ENCODE data around the gene HOXA2. TPM values are rescaled to one million over a fixed set of nuclear protein-coding genes. Genes with fewer than 3 reads are reported as not detected.

Gene HOXA2
- total RNA-seq, 2 donors from 2014 or later, result 1.8 to 2.4 TPM

DNA sequence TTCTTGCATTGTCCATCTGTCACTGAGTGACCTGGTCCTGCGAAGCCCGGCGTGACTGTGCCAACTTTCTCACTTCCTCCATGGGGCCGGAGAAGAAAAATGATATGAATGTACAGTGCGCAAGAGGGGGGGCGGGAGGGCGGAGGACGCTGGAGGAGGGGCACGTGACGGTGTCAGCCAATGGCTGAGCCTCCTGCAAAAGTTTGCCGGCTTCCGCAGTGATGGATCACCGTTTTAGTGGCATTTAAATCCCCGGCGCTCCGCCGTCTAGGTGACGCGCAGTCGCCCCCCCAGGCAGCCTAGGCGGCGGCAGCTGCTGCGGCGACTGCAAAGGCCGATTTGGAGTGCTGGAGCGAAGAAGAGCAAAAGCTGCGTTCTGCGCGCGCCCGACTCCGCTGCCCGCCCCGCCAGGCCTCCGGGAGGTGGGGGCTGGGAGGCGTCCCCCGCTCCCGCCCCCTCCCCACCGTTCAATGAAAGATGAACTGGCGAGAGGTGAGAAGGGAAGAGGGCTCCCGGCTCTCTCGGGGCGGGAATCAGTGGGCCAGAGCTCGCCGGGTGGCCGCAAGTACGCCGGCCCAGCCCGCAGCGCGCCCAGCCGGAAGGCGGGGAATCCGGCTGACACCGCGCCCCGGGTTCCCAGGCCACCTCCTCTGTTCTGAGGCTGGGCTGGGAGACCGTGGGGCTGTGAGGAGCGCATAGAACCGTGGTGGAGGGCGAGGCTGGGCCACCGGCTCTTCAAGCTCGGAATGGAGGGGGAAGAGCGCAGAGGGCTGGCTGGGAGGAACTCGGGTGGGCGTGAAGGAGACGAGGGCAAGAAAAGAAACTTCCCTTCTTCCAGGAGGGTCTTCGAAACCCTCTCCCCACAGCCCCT, 6.4 kb downstream of the HOXA2 start, which contains the start of gene HOXA1:
HOXA1 (minus strand) TSS at position 104 of the 871 bp plus-strand sequence; CDS start at position 16, 88 bp downstream.
- Histone ChIP-seq H3K4me3 (peak within 1 kb of the TSS; percentile 74), H3K27ac (peak within 1 kb of the TSS; percentile 92), H3K36me3 (no peaks in the 10 kb centered on the region), H3K9ac (ENCODE audit: low read depth in 2 of 2, low read length in 2 of 2) (peak within 1 kb of the TSS; percentile 93 to 98), H3K27me3 (no peaks in the 10 kb centered on the region), H3K9me3 (no peaks in the 10 kb centered on the region), H3K4me1 (peaks cover 11% of the 10 kb centered on the region)
- intact Hi-C loops (cut with DNase I), result loop anchor here (5.0 to 10.0 kb wide), 2 partner anchors 234 to 721 kb away; partner anchors contain the start of gene SKAP2
- TF ChIP-seq, protein P1, sequence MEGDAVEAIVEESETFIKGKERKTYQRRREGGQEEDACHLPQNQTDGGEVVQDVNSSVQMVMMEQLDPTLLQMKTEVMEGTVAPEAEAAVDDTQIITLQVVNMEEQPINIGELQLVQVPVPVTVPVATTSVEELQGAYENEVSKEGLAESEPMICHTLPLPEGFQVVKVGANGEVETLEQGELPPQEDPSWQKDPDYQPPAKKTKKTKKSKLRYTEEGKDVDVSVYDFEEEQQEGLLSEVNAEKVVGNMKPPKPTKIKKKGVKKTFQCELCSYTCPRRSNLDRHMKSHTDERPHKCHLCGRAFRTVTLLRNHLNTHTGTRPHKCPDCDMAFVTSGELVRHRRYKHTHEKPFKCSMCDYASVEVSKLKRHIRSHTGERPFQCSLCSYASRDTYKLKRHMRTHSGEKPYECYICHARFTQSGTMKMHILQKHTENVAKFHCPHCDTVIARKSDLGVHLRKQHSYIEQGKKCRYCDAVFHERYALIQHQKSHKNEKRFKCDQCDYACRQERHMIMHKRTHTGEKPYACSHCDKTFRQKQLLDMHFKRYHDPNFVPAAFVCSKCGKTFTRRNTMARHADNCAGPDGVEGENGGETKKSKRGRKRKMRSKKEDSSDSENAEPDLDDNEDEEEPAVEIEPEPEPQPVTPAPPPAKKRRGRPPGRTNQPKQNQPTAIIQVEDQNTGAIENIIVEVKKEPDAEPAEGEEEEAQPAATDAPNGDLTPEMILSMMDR (IDR thresholded peaks at IDR 0.05), result no peak
- DNase-seq, result peak; percentile 92

DNA sequence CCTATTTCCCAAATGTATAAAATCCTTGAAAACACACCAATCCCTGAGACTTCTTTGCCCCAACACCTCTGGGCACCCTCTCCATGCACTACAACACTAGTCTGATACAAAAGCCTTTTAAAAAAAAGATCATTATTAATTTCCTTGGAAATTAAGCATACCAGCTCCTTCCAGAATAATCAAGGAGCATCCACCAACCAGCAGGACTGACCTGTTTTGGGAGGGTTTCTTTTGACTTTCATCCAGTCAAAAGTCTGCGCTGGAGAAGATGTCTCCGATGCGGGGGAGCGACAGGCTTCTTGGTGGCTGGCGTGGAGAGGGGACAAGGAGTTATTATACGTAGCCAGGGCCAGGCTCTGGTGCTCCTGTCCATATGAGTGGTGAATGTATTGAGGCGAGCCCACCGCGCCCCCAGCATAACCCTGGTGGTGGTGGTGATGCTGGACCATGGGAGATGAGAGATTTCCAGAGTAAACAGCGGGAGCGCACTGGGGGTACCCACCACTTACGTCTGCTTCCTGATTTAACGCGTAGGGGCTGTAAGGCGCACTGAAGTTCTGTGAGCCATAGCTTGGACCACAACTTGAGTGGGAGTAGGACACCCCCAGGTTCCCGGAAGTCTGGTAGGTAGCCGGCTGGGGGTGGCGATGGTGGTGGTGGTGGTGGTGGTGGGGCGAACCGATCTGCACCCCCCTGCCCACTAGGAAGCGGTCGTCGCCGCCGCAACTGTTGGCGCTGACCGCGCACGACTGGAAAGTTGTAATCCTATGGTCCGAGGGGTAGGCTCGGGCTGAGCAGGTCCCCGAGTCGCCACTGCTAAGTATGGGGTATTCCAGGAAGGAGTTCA, 7.2 kb downstream of the HOXA2 start:
- no peaks in the 10 kb centered on the region for H3K36me3 ChIP-seq
- TF ChIP-seq, protein P1 (IDR thresholded peaks at IDR 0.05), result no peak
- peak overlapping the region; percentile 66 to 74 for H3K9ac ChIP-seq (ENCODE audit: low read depth in 2 of 2, low read length in 2 of 2)
- intact Hi-C loops (cut with DNase I), result loop anchor here (5.0 to 10.0 kb wide), 2 partner anchors 233 to 720 kb away; partner anchors contain the start of gene SKAP2
- H3K27ac ChIP-seq, result no peak overlapping the region
- peaks cover 11% of the 10 kb centered on the region for H3K4me1 ChIP-seq
- H3K27me3 ChIP-seq, result no peaks in the 10 kb centered on the region
- H3K4me3 ChIP-seq, result peak overlapping the region; percentile 74
- DNase-seq, result no peak
- no peaks in the 10 kb centered on the region for H3K9me3 ChIP-seq

DNA sequence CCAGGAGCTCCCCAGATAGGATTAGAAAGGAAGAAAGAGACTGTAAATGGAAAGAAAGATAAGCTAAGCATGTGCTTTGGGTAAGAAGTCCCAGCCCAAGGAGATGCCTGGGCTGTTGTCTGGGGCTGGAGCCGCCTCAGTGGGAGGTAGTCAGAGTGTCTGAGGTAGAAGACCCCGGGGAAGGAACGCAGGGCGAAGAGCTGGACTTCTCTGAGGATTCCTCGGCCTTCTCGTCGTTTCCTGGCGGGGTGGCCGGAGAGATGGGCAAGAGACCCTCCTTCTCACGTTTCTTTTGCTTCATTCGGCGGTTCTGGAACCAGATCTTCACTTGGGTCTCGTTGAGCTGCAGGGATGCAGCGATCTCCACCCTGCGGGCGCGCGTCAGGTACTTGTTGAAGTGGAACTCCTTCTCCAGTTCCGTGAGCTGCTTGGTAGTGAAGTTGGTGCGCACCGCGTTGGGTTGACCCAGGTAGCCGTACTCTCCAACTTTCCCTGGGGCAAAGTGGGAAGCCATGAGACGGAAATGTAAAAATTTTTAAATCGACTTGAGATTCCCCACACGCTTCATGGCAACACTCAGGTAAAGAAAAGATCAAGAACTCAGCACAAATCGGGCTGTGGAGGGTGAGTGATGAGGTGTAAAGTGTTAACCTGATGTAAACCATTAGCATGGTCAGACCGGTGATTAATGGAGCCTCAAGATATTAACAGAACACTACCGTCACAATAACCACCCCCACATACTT, 8.0 kb downstream of the HOXA2 start:
- Histone ChIP-seq H3K36me3 (no peaks in the 10 kb centered on the region), H3K27ac (no peak overlapping the region), H3K4me3 (no peak overlapping the region), H3K9ac (ENCODE audit: low read depth in 2 of 2, low read length in 2 of 2) (no peak overlapping the region), H3K9me3 (no peaks in the 10 kb centered on the region), H3K27me3 (no peaks in the 10 kb centered on the region), H3K4me1 (peaks cover 6% of the 10 kb centered on the region)
- DNase-seq, result no peak
- intact Hi-C loops (cut with DNase I), result loop anchor here (5.0 to 10.0 kb wide), 2 partner anchors 232 to 720 kb away; partner anchors contain the start of gene SKAP2
- TF ChIP-seq, protein P1 (IDR thresholded peaks at IDR 0.05), result no peak

DNA sequence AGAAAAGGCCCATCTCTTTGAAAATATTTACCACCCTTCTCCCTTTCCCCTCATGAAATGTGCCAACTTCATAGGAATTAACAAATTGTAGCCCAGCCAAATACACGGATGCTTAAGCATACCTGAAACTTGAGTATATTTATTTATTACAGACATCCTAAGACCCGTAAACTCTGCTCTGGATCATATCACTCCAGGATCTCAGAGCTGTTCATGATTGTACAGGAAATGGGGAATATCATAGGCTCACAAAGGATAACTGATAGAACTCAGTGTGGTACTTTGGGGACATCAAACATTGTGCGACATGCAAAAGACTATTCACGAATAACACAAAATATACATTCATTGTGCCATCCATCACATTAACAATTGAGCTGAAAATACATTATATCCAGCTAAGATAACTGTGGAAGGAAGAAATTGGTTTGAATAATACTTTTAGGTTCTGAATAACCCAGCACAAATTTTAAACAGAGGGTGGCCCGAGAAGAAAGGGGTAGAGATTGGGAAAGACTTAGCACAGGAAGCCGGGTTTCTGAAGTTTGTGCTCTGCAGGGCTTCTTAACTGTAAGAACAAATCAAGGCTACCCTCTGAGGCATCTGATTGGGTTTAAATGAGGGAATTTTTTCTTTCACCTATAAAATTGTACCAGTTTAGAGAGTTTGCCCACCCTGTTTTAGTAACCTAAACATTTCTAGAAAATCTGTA, 9.1 kb downstream of the HOXA2 start:
- Histone ChIP-seq H3K27me3 (peaks cover under 1% of the 10 kb centered on the region), H3K9ac (ENCODE audit: low read depth in 2 of 2, low read length in 2 of 2) (no peak overlapping the region)
- intact Hi-C loops (cut with DNase I), result loop anchor here (10.0 kb wide), 1 partner anchor 719 kb away; no protein-coding TSS in a partner anchor

More for the DNA sequence above, 9.1 kb downstream of the HOXA2 start:
- H3K9me3 ChIP-seq, result no peaks in the 10 kb centered on the region
- no peaks in the 10 kb centered on the region for H3K36me3 ChIP-seq
- TF ChIP-seq, protein P1 (IDR thresholded peaks at IDR 0.05), result no peak
- no peak overlapping the region for H3K27ac ChIP-seq
- H3K4me3 ChIP-seq, result no peak overlapping the region
- DNase-seq, result no peak
- peaks cover 5% of the 10 kb centered on the region for H3K4me1 ChIP-seq
